Muscle layer of duodenum (tissue), 2 donors: ENCODE data around the gene FOXC1.

Source experiments
- H3K27ac ChIP-seq: one replicate; pipeline ENCODE4 v1.7.0; 2013; ENCODE audit warnings: mild to moderate bottlenecking, low read length
- H3K27me3 ChIP-seq: one replicate; pipeline ENCODE4 v1.7.0; 2013; ENCODE audit warnings: low read depth, mild to moderate bottlenecking, control low read depth, low read length
- H3K36me3 ChIP-seq, 2 donors: one replicate each; pipeline ENCODE4 v1.7.0; 2013; ENCODE audit warnings: low read length in 2 of 2, control low read depth in 1 of 2, mild to moderate bottlenecking in 1 of 2; ENCODE audit not compliant: insufficient read depth in 2 of 2, control insufficient read depth in 1 of 2
- H3K4me1 ChIP-seq, 2 donors: one replicate each; pipeline ENCODE4 v1.7.0; 2013; ENCODE audit warnings: low read length in 2 of 2, mild to moderate bottlenecking in 2 of 2, control low read depth in 1 of 2, moderate library complexity in 1 of 2; ENCODE audit not compliant: insufficient read depth in 2 of 2, control insufficient read depth in 1 of 2
- H3K4me3 ChIP-seq, 2 donors: one replicate each; pipeline ENCODE4 v1.7.0; 2013; ENCODE audit warnings: low read length in 2 of 2, low read depth in 1 of 2, mild to moderate bottlenecking in 1 of 2
- H3K9me3 ChIP-seq, 2 donors: one replicate each; pipeline ENCODE4 v1.7.0; 2013; ENCODE audit warnings: low read length in 2 of 2, control low read depth in 1 of 2, mild to moderate bottlenecking in 1 of 2; ENCODE audit not compliant: control insufficient read depth in 1 of 2
- donor health status: healthy.

FOXC1 gene

DNA sequence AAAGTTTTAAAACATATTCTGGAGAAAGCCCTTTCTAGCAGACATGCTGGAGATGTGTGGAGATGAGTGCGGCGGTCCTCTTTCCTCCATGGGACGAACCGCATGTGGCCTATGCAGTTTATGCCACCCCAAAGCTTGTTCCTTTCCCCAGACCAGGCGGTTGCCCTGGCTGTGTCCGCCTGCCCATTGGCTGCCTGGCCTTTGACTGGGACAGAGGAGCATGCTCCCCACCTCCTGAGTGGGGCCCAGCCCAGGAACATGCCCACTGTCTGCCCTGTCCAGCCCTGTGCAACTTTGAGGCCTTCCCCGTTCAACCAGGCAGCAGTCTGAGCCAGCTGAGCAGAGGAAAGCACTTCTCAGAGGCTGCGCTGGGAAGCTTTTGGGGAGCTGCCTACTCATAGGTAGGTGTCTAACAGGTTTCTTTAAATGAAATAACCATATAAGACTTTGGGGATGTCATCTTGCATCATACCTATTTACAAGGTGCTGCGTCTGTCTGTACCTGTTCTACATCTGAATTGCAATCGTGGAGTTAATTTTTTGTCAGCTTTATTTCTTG lies 20.6 kb downstream of the FOXC1 start:
- Histone ChIP-seq H3K9me3 (no peaks in the 10 kb centered on the region), H3K27ac (no peak overlapping the region), H3K36me3 (peaks cover 0 to 3% of the 10 kb centered on the region in 2 donors), H3K4me1 (peaks cover 2 to 8% of the 10 kb centered on the region in 2 donors), H3K27me3 (peaks cover 22% of the 10 kb centered on the region), H3K4me3 (no peak overlapping the region)

DNA sequence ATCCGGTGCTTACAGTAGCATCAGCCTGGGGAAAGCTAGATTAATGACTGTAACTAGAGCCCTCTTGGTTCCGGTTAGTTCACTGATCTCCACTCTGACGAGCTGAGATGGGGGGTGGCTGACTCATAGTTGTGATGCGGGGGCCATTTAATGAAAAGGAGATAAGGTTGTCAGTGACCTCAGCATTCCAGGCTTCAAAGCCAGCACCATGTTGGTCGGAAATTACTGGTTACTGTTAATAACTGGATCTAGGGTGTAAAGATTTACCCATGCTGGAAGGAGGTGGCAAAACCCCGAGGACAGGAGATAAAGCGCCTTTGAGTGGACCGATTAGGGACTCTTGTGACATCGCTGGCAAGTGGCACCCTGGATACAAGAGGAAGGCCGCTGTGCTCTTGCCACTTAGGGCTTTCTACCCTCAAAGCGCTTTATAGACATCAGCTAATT lies 21.1 kb downstream of the FOXC1 start:
- Histone ChIP-seq H3K27ac (no peak overlapping the region), H3K9me3 (no peaks in the 10 kb centered on the region), H3K4me1 (peaks cover 0 to 3% of the 10 kb centered on the region in 2 donors), H3K4me3 (no peak overlapping the region), H3K27me3 (peaks cover 17% of the 10 kb centered on the region), H3K36me3 (peaks cover 0 to 3% of the 10 kb centered on the region in 2 donors)

DNA sequence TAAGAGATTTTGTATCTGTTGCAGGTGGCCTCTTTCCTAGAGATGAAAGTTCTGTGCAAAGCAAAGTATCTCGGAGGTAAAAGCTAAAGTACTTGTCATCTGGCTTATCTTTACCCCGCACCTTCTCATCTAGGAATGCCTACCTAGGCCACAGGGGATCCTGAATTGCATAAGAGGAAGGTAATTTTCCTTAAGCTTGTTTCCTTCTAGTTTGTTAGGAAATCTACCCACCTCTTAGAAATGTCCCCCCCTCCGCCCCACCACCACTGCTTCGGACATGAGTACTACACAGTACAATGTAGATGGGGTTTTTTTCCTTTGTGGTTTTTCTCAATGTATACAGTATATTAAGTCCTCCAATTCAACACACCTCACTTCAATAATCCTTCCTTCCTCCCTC lies 21.5 kb downstream of the FOXC1 start:
- peaks cover 0 to 3% of the 10 kb centered on the region in 2 donors for H3K36me3 ChIP-seq
- no peak overlapping the region for H3K27ac ChIP-seq
- no peaks in the 10 kb centered on the region for H3K9me3 ChIP-seq
- no peaks in the 10 kb centered on the region for H3K4me1 ChIP-seq
- H3K4me3 ChIP-seq: no peak overlapping the region
- peaks cover 12% of the 10 kb centered on the region for H3K27me3 ChIP-seq

DNA sequence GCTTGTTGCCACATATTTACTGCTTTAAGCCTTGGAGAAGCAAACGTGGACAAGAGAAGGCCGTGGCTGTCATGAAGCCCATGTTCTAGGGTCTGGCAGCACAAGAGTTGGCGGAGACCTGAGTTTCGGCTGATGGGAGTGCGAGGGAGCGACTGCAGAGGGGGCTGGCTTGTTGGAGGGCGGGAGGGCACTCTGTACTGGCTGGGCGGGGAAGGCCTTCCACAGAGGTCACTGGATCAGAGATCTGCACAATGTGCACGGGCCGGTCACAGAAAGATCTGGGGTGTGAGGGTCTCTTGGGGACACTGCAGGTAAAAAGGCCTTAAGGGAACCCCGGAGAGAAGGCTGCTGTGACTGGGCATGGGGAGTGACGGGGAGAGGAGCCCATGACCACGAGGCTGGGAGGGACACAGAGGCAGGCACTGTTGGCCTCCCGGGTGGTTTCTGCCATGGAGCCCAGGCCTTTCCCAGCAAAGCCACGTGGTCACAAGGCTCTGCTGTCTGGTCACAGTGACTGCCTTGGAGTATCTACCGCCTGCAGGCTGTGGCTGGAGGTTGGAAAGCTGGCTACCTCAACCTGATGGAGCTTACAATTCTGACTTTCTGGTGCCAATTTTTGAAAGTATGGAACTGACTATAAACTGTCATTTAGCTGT lies 23.8 kb downstream of the FOXC1 start:
- Histone ChIP-seq H3K27me3 (no peaks in the 10 kb centered on the region), H3K27ac (no peak overlapping the region), H3K9me3 (no peaks in the 10 kb centered on the region), H3K4me3 (no peak overlapping the region), H3K4me1 (no peaks in the 10 kb centered on the region), H3K36me3 (peaks cover 0 to 3% of the 10 kb centered on the region in 2 donors)

DNA sequence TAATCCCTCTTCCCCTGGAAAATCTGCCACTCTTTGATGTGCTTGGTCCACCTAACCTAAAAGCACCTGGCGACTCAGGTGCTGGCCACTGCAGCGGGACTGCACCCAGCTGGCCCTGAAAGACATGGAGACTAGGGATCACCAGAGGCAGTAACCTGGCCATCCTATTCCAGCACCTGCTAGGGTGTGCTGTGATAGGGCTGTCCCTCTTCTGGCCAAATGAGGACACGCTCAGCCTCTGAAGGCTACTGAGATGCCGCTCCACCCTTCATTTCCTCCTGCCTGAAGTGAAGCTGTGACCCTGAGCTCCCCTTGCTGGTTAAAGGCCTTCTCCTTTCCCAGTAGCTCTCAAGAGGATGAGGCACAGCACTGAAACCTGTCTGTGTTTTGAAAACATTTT lies 24.4 kb downstream of the FOXC1 start:
- Histone ChIP-seq H3K36me3 (peaks cover 0 to 3% of the 10 kb centered on the region in 2 donors), H3K4me3 (no peak overlapping the region), H3K4me1 (no peaks in the 10 kb centered on the region), H3K27ac (no peak overlapping the region), H3K27me3 (no peaks in the 10 kb centered on the region), H3K9me3 (no peaks in the 10 kb centered on the region)

DNA sequence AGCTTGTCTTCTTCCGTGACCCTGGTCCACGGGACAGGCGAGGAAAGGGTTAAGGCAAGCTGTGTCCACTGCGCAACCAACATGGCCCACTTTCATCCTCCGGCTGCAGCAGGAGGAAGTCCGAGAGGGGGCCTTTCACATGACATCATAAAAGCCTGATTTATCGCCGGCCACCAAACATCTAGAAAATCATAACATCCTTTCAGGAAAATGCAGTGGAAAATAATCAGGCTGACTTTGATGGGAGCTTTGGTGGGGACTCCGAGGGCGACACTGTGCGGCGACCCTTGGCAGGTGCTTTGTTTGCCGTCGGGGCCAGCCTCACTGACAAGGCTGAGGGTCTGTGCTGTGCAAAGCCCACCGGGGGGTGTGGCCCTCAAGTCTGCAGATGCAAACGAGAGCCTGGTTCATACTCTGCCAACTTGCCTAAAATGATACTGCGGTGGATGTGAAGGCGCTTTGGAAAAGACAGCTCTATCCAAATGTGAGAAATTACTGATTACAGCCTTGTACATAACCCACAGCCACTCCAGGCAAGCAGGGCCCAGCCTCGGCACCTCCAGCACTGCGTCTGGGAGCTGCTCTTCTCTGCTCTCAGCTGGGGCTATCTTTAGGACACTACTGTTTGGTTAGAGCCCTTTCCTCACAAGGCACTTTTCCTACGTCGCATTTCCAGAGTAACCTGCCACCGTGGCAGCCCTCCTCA lies 25.7 kb downstream of the FOXC1 start:
- H3K4me1 ChIP-seq: no peaks in the 10 kb centered on the region
- H3K9me3 ChIP-seq: no peaks in the 10 kb centered on the region
- no peak overlapping the region for H3K4me3 ChIP-seq
- H3K36me3 ChIP-seq: peaks cover 0 to 3% of the 10 kb centered on the region in 2 donors
- H3K27me3 ChIP-seq: no peaks in the 10 kb centered on the region
- no peak overlapping the region for H3K27ac ChIP-seq

DNA sequence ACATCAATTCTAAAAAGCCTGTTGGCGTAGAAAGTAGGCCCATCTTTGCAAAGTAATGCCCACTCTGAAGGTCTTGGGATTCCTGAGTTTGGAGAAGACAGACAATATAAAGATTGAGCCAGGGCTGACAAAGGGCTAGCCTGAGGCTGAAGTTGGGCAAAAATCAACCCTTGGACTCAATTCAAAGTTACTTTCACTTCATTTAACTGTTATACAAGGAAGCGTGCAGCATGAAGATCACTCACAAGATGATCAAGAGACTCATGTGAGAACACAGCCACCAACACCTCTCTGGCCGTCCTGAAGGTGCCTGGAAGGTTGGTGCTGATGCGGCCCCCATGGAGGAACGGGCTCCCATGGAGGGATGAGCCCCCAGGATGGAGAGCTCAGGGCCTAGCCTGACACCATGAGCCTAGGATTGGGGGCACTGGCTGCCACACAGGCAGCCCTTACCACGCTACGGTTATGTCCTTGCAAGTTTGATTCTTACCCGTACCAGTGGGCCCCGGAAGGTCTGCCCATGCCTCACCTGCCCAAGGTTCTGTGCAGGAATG lies 26.6 kb downstream of the FOXC1 start:
- no peak overlapping the region for H3K27ac ChIP-seq
- H3K9me3 ChIP-seq: no peaks in the 10 kb centered on the region
- no peaks in the 10 kb centered on the region for H3K4me1 ChIP-seq
- H3K36me3 ChIP-seq: peaks cover 0 to 3% of the 10 kb centered on the region in 2 donors
- no peak overlapping the region for H3K4me3 ChIP-seq
- H3K27me3 ChIP-seq: no peaks in the 10 kb centered on the region

DNA sequence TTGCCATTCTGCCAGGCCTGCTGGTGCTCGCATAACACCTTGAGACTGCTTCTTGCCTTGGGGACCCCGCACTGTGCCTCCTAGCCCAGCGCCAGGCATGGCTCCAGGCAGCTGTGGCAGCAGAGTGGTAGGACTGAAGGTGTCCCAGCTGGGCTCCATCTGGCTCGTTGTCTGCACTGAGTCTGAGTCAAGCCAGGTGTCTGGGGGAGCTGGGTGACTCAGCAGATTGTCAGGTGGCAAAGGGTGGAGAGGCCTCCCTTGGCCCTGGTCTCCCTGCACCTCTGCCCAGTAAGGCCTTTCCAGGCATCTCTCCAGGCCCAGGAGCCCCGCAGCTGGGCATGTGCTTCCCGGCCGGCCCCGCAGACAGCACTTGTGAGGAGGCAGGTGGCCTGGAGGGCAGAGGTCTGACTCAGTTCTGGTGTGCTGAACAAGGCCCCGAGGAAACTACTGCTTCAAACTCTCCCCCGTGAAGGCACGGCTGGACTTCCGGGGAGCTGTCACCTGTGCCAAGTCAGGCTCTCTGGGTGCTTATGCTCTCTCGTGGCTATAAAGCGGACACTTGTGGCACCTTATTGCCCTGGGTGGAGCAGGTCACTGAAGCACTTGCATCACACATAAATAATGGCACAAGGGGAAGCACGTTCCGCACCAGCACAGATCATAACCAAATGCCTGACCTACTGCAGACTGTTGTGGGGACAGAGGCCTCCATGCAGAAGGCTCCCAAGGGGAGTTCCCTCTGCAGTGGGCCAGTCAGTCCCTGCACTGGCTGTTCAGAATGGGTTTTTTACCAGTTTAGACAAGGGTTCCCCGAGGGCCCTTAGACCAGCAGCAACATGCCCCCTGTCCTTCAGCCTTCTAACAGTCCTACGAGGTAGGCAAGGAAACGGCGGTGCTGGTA lies 27.5 kb downstream of the FOXC1 start:
- Histone ChIP-seq H3K36me3 (peaks cover 0 to 3% of the 10 kb centered on the region in 2 donors), H3K4me3 (no peak overlapping the region), H3K9me3 (no peaks in the 10 kb centered on the region), H3K27me3 (no peaks in the 10 kb centered on the region), H3K4me1 (no peaks in the 10 kb centered on the region), H3K27ac (no peak overlapping the region)

DNA sequence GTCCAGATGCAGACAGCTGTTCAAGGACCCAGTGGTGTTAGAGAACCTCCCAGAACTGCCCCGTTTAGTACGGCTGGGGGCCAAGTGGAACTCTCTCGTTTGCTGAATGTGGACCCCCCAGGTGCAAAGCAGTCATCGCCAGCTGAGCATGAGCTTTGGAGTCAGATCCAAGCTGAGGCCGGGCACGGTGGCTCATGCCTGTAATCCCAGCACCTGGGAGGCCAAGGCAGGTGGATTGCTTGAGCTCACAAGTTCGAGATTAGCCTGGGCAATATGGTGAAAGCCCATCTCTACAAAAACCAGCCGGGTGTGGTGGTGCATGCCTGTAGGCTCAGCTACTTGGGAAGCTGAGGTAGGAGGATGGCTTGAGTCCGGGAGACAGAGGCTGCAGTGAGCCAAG lies 29.7 kb downstream of the FOXC1 start:
- no peak overlapping the region for H3K27ac ChIP-seq
- no peaks in the 10 kb centered on the region for H3K36me3 ChIP-seq
- no peak overlapping the region for H3K4me3 ChIP-seq
- no peaks in the 10 kb centered on the region for H3K9me3 ChIP-seq
- H3K27me3 ChIP-seq: no peaks in the 10 kb centered on the region
- H3K4me1 ChIP-seq: no peaks in the 10 kb centered on the region

DNA sequence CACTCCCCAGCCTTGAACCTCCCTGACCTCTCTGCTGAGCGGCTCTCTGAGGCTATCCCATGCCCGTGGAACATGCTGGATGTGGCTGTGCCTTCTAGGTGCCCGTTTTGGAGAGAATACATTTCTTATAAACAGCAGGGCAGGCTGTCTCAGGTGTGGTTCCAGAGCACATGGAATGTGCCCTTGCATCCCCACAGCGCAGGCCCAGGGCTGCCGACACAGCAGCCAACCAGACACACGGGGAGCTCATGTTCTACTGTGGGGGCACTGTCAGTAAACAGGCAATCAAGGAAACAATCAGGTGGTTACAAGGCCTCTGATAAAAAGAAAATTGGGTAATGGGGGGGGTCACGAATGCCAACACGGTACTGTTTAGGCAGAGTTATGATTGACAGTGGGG lies 30.8 kb downstream of the FOXC1 start:
- Histone ChIP-seq H3K4me3 (no peak overlapping the region), H3K4me1 (no peaks in the 10 kb centered on the region), H3K9me3 (no peaks in the 10 kb centered on the region), H3K27ac (no peak overlapping the region), H3K36me3 (no peaks in the 10 kb centered on the region), H3K27me3 (no peaks in the 10 kb centered on the region)
